Lower leg skin (tissue), 4 donors: Measurements from ENCODE around the gene INKA2. TPM values are rescaled to one million over a fixed set of nuclear protein-coding genes. Genes with fewer than 3 reads are reported as not detected.

Experiments
- DNase-seq, 2 donors: peaks; one replicate each; pipeline ENCODE4 v3.0.0-alpha.2; 2019; ENCODE audit warnings: low spot score in 2 of 2
- H3K4me3 ChIP-seq: fragments of 200-600 bp; sonication (generic); 2 replicates; pipeline ENCODE4 v1.5.1; 2017; ENCODE audit warnings: mild to moderate bottlenecking, low read depth; ENCODE audit not compliant: poor library complexity, severe bottlenecking
- POLR2A ChIP-seq, 2 donors: fragments of 450-650 bp; IDR thresholded peaks; one replicate each; pipeline ENCODE4 v1.6.1; 2016 to 2017; ENCODE audit warnings: antibody characterized with exemption in 2 of 2, mild to moderate bottlenecking in 1 of 2, moderate library complexity in 1 of 2
- WGBS, 2 donors: methylation state at CpG; one replicate each; pipeline ENCODE4 v1.1.5; 2018; 5-methylcytosine and 5-hydroxymethylcytosine counted together
- intact Hi-C: fragments of 100-400 bp; cut with DNase I; formaldehyde crosslinking; loops from one replicate; pipeline ENCODE4 v1.15.0; 2023; ENCODE audit warnings: low total_unique reads
- total RNA-seq, 4 donors: library from RNA; depleted of rRNA; stranded (reverse); fragments of >200 nt; gene quantifications; one replicate each; pipeline ENCODE4 v1.1.0, GENCODE V29; 2016
- TF ChIP-seq, protein P1 (sequence below), 3 donors: fragments of 450-650 bp; IDR thresholded peaks; one replicate each; pipeline ENCODE4 v1.5.1; 2016; ENCODE audit warnings: antibody characterized with exemption in 3 of 3, mild to moderate bottlenecking in 3 of 3, moderate library complexity in 2 of 3

Gene INKA2
- 1 to 10 TPM; 2.5 to 8.7 (median 4.8) TPM for total RNA-seq

DNA sequence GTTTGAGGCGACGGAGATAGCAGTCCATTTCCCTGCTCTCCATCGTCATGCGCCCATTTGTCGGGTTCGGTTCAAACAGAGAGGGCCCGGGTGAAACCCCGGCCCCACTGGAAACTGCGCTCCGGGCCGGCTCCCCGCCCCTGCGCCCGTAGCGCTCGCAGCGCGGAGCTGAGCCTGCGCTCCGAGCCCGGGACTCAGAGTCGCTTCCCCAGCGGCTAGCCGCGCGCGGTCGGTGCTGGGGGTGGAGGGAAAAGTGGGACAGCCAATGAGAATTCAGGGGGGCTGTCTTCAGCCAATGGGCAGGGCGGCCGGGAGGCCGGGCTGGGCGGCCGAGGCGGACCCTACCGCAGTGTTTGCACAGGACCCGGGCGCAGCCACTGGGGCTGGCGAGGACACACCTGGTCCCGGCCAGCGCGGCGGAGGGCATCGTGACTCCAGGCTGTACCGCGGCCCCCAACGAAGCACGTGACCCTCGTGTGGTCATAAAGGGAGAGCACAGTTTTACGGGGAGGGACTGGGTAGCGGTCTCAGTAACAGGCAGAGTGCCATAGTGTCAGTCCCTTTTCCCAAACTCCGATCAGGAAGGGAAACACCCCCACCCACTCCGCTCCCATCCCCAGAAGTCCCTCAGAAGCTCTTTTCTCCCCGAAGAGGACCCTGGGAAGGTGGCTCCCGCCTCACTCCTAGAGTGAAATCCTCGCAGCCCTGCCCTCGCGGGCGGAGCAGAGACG, at the start of gene INKA2:
Gene INKA2, minus strand, starts transcription at position 202 of the 731 bp plus-strand sequence. Its CDS starts 153 bp downstream, at position 49.
- H3K4me3 ChIP-seq = peak within 1 kb of the TSS; percentile 39
- no peak for TF ChIP-seq POLR2A (IDR thresholded peaks at IDR 0.05)
- TF ChIP-seq, protein P1, sequence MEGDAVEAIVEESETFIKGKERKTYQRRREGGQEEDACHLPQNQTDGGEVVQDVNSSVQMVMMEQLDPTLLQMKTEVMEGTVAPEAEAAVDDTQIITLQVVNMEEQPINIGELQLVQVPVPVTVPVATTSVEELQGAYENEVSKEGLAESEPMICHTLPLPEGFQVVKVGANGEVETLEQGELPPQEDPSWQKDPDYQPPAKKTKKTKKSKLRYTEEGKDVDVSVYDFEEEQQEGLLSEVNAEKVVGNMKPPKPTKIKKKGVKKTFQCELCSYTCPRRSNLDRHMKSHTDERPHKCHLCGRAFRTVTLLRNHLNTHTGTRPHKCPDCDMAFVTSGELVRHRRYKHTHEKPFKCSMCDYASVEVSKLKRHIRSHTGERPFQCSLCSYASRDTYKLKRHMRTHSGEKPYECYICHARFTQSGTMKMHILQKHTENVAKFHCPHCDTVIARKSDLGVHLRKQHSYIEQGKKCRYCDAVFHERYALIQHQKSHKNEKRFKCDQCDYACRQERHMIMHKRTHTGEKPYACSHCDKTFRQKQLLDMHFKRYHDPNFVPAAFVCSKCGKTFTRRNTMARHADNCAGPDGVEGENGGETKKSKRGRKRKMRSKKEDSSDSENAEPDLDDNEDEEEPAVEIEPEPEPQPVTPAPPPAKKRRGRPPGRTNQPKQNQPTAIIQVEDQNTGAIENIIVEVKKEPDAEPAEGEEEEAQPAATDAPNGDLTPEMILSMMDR (IDR thresholded peaks at IDR 0.05) = no peak
- intact Hi-C loops = no loop called here
- WGBS, 2 donors = 0 to 1% methylated on average over 35 to 36 of the region's 59 CpGs
- DNase-seq = peak; percentile 85 to 98

DNA sequence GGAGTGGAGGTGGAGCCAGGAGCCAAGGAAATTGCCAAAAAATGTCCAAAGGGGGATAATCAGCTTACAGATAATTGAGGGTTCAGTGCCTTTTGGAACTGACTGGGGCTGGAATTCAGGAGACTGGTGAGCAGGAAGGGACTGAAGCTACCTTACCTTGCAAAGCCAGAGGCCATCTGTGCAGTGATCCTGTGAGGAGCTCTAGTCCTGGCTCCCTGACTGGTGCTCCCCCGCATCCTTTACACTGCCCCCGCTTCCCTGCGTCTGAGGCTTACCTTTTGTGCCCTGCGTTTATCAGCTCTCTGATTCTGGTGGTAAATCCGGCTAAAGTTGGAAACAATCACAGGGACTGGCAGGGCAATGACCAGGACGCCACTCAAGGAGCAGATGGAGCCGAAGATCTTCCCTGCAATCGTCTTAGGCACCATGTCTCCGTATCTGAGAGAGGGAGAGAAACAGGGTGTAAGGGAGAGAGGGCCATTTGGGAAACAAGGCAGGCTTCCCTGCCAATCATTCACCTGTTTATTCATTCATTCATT, 47.5 kb upstream of the INKA2 start:
- DNase-seq = no peak
- 84 to 90% methylated on average over 9 of the region's 9 CpGs for WGBS, 2 donors
- intact Hi-C loops = no loop called here
- H3K4me3 ChIP-seq = no peak overlapping the region
- no peak for TF ChIP-seq POLR2A (IDR thresholded peaks at IDR 0.05)
- TF ChIP-seq, protein P1 (IDR thresholded peaks at IDR 0.05) = no peak

DNA sequence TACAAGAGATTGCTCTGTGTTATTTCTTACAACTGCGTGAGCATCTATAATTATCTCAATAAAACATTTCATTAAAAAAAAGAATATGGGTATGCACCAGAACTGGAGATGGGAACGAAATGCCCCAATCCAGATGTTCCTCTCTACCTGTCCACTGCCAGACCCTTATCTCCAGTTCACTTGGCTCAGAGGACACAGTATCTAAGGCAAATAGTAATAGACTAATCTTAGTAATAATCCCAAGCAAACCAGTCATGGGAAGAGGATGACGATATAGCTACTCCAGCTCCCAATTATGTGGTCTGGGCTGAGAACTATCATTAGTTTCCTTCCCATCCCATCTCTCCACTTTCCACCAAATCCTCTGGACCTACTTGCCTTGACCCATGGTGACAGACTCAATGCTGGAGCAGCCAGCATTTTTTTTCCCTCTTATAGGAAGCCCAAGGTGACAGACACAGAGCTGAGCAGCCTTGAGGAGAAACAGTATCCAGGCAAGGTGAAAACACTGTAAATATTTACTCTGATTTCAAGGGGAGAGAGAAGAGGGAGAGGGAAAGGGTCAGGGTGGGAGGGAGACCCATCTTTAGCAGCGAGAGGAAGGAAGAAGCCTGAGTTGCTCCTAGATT, 45.2 kb upstream of the INKA2 start:
- DNase-seq = no peak
- no peak overlapping the region for H3K4me3 ChIP-seq
- intact Hi-C loops = no loop called here
- TF ChIP-seq POLR2A (IDR thresholded peaks at IDR 0.05) = no peak
- TF ChIP-seq, protein P1 (IDR thresholded peaks at IDR 0.05) = no peak
- WGBS, 2 donors = 88 to 89% methylated on average over 4 of the region's 4 CpGs

DNA sequence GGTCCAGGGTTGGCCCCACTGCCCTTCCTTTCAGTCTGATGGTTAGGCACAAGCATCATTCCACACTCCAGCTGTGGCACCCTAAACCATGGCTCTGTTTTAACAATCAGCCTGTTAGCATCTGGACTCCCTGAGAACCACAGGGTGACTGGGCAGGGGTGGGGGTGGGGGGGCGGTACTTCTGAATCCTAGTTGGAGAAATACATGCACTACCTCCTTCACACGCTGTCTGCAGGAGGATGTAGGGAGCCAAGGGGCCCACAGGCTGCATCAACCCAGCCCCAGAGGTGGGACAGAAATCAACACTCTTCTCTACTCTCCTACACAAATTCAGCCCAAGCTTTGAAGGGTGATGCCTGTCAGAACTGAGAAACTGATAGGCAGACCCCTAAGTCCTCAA, 40.4 kb upstream of the INKA2 start:
- DNase-seq = no peak
- no peak for TF ChIP-seq POLR2A (IDR thresholded peaks at IDR 0.05)
- TF ChIP-seq, protein P1 (IDR thresholded peaks at IDR 0.05) = no peak
- intact Hi-C loops = no loop called here
- WGBS, 2 donors = 86 to 93% methylated on average over 2 of the region's 2 CpGs
- H3K4me3 ChIP-seq = no peak overlapping the region

DNA sequence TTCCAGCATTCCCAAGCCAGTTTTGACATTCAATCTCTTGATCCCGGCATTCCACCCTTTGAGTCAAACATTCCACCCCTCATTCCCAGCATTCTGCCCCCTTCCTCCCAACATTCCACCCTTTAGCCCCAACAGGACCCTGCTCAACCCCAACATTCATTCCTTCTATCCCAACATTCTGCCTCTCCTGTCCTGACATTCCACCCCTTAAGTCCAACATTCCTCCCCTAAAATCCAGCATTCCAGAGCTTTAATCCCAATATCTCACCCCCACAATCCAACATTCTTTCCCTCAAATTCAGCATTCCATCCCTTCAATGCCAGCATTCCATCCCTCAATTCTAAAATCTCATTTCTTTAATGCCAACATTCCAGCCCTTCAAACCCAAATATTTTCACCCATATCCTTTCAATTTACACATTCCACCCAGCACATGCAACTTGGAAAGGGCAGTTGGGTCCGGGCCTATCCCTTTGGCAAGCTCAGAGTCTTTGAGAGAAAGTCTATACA, 39.4 kb upstream of the INKA2 start:
- intact Hi-C loops = no loop called here

More for the DNA sequence above, 39.4 kb upstream of the INKA2 start:
- WGBS, 2 donors = 64 to 71% methylated on average over 2 of the region's 2 CpGs
- TF ChIP-seq, protein P1 (IDR thresholded peaks at IDR 0.05) = no peak
- no peak for TF ChIP-seq POLR2A (IDR thresholded peaks at IDR 0.05)
- H3K4me3 ChIP-seq = no peak overlapping the region
- DNase-seq = no peak
